ENCODE results near the gene KMT2A. TPM values are rescaled to one million over a fixed set of nuclear protein-coding genes. Genes with fewer than 3 reads are reported as not detected.

KMT2A gene
- total RNA-seq, 1 donor from 2014 or later = 71.1 TPM

DNA sequence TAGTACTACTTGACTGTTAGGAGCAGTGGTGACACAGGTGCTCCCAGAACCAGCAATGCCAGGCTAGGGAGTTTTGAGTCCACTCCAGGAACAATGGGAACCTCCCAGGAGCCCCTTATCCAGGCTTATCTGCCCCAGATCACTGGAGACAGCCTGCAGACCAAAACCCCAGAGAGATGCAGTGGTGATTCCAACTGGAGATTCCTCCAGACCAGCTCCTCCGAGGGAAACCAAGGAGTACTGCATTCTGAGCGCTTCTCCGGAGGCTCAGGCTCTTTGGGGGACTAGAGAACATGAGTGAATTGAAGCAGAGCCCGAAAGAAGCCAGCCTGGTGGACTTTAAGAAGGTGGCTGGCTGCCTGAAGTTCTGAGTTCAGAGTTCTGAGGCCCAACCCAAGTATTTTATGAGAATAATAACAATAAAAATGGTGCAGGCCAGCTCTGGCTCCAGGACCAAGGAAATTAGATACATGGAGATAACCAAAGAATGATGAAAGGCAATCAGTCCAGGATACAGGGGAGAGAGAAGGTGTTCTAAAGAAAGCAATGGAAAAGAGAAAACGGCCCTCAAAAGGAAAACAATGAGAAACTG, 93.4 kb downstream of the KMT2A start:
- Mint-ChIP-seq H3K36me3 (peaks cover 5% of the 10 kb centered on the region), H3K27me3 (no peaks in the 10 kb centered on the region), H3K27ac (peak overlapping the region; percentile 92), H3K4me3 (peak overlapping the region; percentile 93), H3K4me1 (ENCODE audit: unreplicated experiment) (peaks cover 17% of the 10 kb centered on the region), H3K9me3 (no peaks in the 10 kb centered on the region)
- TF ChIP-seq, protein P1, sequence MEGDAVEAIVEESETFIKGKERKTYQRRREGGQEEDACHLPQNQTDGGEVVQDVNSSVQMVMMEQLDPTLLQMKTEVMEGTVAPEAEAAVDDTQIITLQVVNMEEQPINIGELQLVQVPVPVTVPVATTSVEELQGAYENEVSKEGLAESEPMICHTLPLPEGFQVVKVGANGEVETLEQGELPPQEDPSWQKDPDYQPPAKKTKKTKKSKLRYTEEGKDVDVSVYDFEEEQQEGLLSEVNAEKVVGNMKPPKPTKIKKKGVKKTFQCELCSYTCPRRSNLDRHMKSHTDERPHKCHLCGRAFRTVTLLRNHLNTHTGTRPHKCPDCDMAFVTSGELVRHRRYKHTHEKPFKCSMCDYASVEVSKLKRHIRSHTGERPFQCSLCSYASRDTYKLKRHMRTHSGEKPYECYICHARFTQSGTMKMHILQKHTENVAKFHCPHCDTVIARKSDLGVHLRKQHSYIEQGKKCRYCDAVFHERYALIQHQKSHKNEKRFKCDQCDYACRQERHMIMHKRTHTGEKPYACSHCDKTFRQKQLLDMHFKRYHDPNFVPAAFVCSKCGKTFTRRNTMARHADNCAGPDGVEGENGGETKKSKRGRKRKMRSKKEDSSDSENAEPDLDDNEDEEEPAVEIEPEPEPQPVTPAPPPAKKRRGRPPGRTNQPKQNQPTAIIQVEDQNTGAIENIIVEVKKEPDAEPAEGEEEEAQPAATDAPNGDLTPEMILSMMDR (conservative IDR thresholded peaks at IDR 0.05) = no peak
- DNase-seq (ENCODE audit: extremely low spot score, unreplicated experiment) = no peak

DNA sequence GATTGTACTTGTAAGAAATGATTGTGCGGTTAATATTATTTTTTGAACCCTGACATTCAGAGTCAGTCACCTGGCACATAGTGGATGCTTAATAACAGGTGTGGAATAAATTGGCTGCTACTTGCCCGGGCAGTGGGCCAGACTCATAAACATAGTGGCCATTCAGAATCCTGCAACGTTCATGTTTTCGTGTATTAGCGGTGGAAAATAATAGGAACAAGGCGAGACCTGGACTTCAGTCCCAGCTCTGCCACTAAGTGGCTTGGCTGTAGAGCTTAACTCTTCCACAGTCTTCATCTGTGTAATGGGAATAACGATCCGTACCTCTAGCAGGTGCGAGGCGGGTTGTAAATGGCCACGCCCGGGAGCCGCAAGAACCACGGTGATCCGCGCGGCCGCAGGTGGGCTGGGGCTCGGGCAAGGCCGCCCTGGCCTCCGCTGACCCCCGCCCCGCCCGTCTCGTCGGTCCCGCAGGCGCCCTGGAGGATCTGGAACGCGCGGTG, 93.9 kb downstream of the KMT2A start:
- Mint-ChIP-seq H3K4me3 (peak overlapping the region; percentile 93), H3K4me1 (ENCODE audit: unreplicated experiment) (peaks cover 17% of the 10 kb centered on the region), H3K9me3 (no peaks in the 10 kb centered on the region), H3K36me3 (peaks cover 5% of the 10 kb centered on the region), H3K27ac (peak overlapping the region; percentile 92), H3K27me3 (no peaks in the 10 kb centered on the region)
- no peak for DNase-seq (ENCODE audit: extremely low spot score, unreplicated experiment)
- TF ChIP-seq, protein P1 (conservative IDR thresholded peaks at IDR 0.05) = no peak

DNA sequence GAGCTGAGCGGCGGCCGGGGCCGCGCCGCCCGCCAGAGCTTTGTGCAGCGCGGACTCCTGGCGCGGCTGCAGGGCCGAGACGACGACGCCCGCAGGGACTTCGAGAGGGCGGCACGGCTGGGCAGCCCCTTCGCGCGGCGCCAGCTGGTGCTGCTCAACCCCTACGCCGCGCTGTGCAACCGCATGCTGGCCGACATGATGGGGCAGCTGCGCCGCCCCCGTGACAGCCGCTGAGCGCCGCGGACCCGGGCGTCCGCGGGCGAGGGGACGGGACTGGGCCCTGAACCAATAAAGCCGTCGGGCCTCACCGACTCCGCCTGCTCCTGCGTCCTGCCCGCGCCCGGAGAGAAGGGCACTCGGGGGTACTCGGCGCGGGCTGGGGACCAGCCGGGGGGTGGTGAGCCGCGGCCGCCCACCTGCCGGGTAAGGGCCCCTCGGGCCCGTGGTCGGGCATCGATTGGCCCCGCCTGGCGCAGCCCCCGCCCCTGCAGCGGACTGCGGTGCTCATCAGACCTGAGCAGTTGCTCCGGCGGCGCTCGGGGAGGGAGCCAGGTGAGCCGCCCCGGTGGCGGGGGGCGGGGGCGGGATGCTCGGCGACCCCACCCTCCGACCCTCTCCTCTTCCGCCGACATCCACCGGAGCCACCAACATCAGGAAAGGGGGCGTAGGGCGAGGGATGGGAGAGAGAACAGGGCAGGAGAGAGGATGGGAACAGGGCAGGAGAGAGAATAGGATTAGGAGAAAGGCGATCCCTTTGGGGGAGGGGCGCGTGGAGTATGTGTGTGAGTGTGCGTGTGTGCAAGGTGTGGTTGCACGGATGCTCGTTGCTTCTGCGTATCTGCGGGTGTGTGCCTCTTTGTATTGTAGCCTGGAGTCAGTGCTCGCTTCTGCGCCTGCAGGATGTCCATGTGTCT, 94.6 kb downstream of the KMT2A start, which contains the start of gene TMEM25:
TSS of gene TMEM25 (plus strand) at position 510 of the 914 bp plus-strand sequence. CDS start 610 bp downstream, outside the sequence.
- peak; percentile 83 for DNase-seq (ENCODE audit: extremely low spot score, unreplicated experiment)
- H3K4me3 Mint-ChIP-seq = peak within 1 kb of the TSS; percentile 99
- TF ChIP-seq, protein P1 (conservative IDR thresholded peaks at IDR 0.05) = no peak
- peak within 1 kb of the TSS; percentile 94 for H3K27ac Mint-ChIP-seq
- H3K9me3 Mint-ChIP-seq = no peaks in the 10 kb centered on the region
- H3K27me3 Mint-ChIP-seq = no peaks in the 10 kb centered on the region
- peaks cover 5% of the 10 kb centered on the region for H3K36me3 Mint-ChIP-seq
- peaks cover 17% of the 10 kb centered on the region for H3K4me1 Mint-ChIP-seq (ENCODE audit: unreplicated experiment)

DNA sequence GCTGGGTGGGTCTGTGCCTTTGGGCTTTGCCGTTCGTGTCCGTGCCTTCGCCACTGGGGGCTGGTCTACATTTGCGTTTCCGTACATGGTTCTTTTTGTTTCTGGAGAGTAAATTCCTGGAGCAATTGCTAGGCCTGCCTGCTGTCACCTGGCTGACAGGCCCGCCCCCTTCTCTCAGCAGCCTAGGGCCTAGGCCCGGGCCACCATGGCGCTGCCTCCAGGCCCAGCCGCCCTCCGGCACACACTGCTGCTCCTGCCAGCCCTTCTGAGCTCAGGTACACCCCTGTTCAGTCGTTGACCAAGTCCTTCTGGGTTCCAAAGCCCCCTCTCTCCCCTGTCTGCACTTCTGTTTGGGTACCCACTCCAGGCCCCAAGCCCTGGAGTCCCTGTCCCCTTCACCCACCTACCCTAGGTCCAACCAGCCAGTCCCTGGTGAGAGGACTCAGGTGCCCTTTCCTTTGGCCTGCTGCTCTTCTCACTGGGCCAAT, 95.3 kb downstream of the KMT2A start:
- no peaks in the 10 kb centered on the region for H3K9me3 Mint-ChIP-seq
- H3K4me1 Mint-ChIP-seq (ENCODE audit: unreplicated experiment) = peaks cover 17% of the 10 kb centered on the region
- H3K36me3 Mint-ChIP-seq = peaks cover 5% of the 10 kb centered on the region
- H3K27ac Mint-ChIP-seq = peak overlapping the region; percentile 94
- no peak for DNase-seq (ENCODE audit: extremely low spot score, unreplicated experiment)
- H3K4me3 Mint-ChIP-seq = peak overlapping the region; percentile 99
- TF ChIP-seq, protein P1 (conservative IDR thresholded peaks at IDR 0.05) = no peak
- H3K27me3 Mint-ChIP-seq = no peaks in the 10 kb centered on the region

DNA sequence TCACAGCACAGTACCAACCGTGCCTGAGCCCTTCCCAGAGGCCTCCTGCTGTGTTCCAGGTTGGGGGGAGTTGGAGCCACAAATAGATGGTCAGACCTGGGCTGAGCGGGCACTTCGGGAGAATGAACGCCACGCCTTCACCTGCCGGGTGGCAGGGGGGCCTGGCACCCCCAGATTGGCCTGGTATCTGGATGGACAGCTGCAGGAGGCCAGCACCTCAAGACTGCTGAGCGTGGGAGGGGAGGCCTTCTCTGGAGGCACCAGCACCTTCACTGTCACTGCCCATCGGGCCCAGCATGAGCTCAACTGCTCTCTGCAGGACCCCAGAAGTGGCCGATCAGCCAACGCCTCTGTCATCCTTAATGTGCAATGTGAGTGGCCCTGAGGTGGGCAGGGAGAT, 95.8 kb downstream of the KMT2A start:
- TF ChIP-seq, protein P1 (conservative IDR thresholded peaks at IDR 0.05) = no peak
- H3K9me3 Mint-ChIP-seq = no peaks in the 10 kb centered on the region
- H3K4me1 Mint-ChIP-seq (ENCODE audit: unreplicated experiment) = peaks cover 17% of the 10 kb centered on the region
- DNase-seq (ENCODE audit: extremely low spot score, unreplicated experiment) = no peak
- peak overlapping the region; percentile 94 for H3K27ac Mint-ChIP-seq
- peak overlapping the region; percentile 99 for H3K4me3 Mint-ChIP-seq
- H3K36me3 Mint-ChIP-seq = peaks cover 5% of the 10 kb centered on the region
- H3K27me3 Mint-ChIP-seq = no peaks in the 10 kb centered on the region

All from type B pancreatic cell (in vitro differentiated cells).